PFSK-1 (cell line): Measurements from ENCODE around the gene KLHDC7A.

Source experiments
- FOXP2 ChIP-seq: optimal IDR thresholded peaks from 2 replicates; pipeline ENCODE3; 2011; ENCODE audit warnings: borderline replicate concordance, control low read depth, inconsistent platforms; ENCODE audit not compliant: insufficient read depth; ENCODE audit errors: extremely low read length, extremely low read depth
- POLR2AphosphoS5 ChIP-seq: IDR thresholded peaks from 2 replicates; pipeline ENCODE4 v1.6.1; 2012; ENCODE audit warnings: low read depth, mild to moderate bottlenecking, control low read depth, low read length, moderate library complexity
- SIN3A ChIP-seq: IDR thresholded peaks from 2 replicates; pipeline ENCODE4 v1.6.1; 2012; ENCODE audit warnings: mild to moderate bottlenecking, low read length, moderate library complexity, borderline replicate concordance; ENCODE audit not compliant: insufficient read depth
- TAF1 ChIP-seq: IDR thresholded peaks from 2 replicates; pipeline ENCODE4 v1.6.1; 2012; ENCODE audit warnings: low read length, control low read depth, borderline replicate concordance; ENCODE audit not compliant: insufficient read depth
- TF ChIP-seq, protein P1 (sequence below), 2 experiments: IDR thresholded peaks; 2 replicates each; pipeline versions ENCODE4 v1.6.1 to v1.8.0; 2011 to 2012; ENCODE audit warnings: low read depth in 2 of 2, low read length in 2 of 2, control low read depth in 1 of 2, inconsistent platforms in 1 of 2, mild to moderate bottlenecking in 1 of 2, moderate library complexity in 1 of 2; ENCODE audit not compliant: insufficient read depth in 1 of 2

DNA sequence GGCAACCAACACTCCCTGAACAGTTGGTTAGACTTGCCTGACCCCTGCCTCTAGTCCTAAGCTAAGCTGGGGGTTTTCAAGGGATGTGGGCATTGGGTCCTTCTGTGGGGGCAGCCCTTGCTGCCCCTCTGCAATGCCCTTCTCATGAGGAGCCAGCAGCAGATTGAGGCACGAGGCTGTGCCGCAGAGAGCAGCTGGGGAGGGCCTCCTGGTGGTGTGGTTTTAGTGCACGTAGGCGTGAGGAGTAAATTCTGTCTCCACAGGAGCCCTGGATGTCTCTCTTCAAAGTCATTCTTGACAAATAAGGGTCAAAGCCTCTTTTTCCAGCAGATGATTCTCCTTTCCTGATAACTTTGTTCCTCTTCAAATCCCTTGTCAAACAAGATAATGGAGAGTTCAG lies 31.8 kb upstream of the KLHDC7A start:
- no peak for TF ChIP-seq TAF1
- no peak for TF ChIP-seq SIN3A
- TF ChIP-seq, protein P1, sequence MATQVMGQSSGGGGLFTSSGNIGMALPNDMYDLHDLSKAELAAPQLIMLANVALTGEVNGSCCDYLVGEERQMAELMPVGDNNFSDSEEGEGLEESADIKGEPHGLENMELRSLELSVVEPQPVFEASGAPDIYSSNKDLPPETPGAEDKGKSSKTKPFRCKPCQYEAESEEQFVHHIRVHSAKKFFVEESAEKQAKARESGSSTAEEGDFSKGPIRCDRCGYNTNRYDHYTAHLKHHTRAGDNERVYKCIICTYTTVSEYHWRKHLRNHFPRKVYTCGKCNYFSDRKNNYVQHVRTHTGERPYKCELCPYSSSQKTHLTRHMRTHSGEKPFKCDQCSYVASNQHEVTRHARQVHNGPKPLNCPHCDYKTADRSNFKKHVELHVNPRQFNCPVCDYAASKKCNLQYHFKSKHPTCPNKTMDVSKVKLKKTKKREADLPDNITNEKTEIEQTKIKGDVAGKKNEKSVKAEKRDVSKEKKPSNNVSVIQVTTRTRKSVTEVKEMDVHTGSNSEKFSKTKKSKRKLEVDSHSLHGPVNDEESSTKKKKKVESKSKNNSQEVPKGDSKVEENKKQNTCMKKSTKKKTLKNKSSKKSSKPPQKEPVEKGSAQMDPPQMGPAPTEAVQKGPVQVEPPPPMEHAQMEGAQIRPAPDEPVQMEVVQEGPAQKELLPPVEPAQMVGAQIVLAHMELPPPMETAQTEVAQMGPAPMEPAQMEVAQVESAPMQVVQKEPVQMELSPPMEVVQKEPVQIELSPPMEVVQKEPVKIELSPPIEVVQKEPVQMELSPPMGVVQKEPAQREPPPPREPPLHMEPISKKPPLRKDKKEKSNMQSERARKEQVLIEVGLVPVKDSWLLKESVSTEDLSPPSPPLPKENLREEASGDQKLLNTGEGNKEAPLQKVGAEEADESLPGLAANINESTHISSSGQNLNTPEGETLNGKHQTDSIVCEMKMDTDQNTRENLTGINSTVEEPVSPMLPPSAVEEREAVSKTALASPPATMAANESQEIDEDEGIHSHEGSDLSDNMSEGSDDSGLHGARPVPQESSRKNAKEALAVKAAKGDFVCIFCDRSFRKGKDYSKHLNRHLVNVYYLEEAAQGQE (IDR thresholded peaks at IDR 0.05; ENCODE audit: insufficient read depth in 1 of 2, low read depth in 2 of 2, low read length in 2 of 2): no peak
- no peak for TF ChIP-seq POLR2AphosphoS5
- TF ChIP-seq FOXP2: no peak
